Frontal cortex (tissue), 4 donors: ENCODE measurements around the gene KIF15. TPM values are rescaled to one million over a fixed set of nuclear protein-coding genes. Genes with fewer than 3 reads are reported as not detected.

ENCODE experiments used
- DNase-seq, 2 donors: peaks; one replicate each; pipeline ENCODE4 v3.0.0; 2012; ENCODE audit warnings: low spot score in 2 of 2
- FAIRE-seq: peaks from 2 replicates; lab custom pipeline; 2012; peaks lifted over from hg19 to GRCh38; lab: Jason Lieb, UNC
- total RNA-seq: library from RNA; depleted of rRNA; stranded (reverse); fragments of >200 nt; gene quantifications from one replicate; pipeline ENCODE4 v1.2.3, GENCODE V29; 2014
- donor health status: control.
- donor health status: control.
- donor health status: control.

Gene KIF15
- total RNA-seq, 1 donor from 2014 or later: 6.9 TPM

DNA sequence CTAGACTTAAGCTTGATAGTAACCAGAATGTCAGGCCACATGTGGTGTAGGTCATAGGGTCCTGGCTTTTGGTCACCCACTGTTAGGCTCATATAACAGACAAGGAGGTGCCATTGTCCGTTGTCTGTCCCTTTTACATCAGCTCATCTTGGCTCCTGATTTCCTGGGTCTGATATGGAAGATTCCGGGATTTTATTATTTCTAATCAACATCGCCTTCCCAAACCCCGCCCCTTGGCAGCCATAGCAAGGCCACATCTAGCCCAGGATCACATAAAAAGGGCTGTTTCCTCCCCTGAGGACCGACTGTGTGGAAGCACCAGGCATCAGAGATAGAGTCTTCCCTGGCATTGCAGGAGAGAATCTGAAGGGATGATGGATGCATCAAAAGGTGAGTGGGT lies 112.7 kb downstream of the KIF15 start, which contains the start of gene TGM4:
Gene TGM4 (plus strand): TSS at position 301 of the 400 bp plus-strand sequence. CDS start 71 bp downstream, at position 372.
- FAIRE-seq: no peak

DNA sequence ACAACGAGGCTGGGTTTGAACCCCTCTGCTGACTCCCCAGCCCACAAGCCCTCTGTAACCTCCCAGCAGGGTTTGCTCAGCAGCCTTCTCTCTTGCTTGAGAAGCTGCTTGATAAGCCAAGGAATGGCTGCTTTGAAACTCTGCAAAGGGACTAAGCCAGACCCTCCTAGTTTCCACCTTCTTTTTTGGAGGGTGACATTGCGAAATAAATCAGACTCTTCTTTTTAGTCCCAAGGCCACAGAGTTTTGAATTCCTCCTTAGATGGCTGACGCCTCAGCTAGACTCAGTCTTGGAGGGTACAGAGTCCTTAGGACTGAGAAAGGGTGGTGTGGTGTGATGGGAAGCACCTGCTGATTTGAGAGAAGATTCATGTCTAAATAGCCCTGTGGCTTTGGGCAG lies 114.0 kb downstream of the KIF15 start:
- no peak for DNase-seq
- FAIRE-seq: no peak

More for the DNA sequence above, 112.7 kb downstream of the KIF15 start, which contains the start of gene TGM4:
- no peak for DNase-seq

- DNase-seq (no peak), FAIRE-seq (no peak)
These were observed 115.7 kb downstream of the KIF15 start for GRCh38 chr3:44877333-44877732.

DNA sequence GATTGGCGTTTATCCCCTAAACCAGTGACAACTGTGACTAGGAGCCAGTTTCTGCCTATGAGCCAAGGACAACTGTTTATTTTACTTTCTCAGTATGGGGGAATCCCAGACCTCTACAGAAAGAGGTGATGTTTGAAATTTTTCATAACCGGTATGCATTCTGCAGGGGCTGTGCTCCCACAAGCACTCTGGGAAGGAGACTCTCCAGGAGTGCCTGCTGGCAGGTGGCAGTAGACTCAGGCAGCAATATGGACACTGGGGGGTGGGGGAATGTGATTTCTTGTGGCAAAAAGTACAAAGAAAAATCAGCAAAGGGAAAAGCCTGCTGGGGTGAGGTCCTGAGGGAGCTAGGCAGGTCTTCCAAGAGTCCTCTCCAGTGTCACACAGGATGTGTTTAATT lies 118.7 kb downstream of the KIF15 start:
- no peak for DNase-seq
- FAIRE-seq: no peak

- DNase-seq: no peak
- no peak for FAIRE-seq
These were observed 121.8 kb downstream of the KIF15 start for GRCh38 chr3:44883213-44883955.

DNA sequence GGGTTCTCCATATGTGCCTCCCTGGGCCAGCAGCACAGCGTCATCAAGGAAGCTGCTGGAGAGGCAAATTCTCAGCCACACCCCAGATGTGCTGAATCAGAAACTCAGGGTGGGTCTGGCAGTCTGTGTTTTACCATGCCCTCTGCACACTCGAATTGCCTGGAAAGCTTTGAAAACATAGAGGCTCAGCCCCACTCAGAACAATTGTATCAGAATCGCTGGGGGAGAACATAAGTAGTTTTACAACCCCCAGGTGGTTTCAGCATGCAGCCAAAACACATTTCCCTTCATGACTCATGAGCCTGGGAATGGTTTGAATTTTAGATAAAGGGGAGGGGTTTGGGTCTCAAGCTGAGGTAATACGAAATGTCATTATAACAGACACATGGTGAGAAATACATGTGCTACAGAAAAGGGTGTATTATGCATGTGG lies 122.4 kb downstream of the KIF15 start:
- DNase-seq (no peak), FAIRE-seq (no peak)

- DNase-seq (no peak), FAIRE-seq (no peak)
These were observed 124.0 kb downstream of the KIF15 start for GRCh38 chr3:44885618-44886017.

DNA sequence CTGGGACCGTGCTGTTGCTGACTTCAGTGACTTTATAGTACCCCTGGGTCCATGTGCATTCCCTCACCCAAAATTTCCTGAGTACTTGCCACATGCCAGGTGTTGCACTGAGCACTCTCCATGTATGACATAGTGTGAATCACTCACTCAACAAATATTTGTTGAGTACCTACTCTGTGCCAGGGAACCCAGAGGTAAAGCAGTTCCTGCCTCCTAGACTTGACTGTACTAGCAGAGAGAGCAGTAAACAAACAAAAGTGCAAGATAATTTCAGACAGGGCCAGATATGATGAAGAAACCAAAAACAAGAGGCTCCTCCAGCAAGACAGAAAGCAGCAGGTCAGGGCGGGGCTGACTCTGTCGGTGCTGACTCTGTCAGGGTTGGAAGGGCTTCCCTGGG lies 125.0 kb downstream of the KIF15 start:
- DNase-seq (no peak), FAIRE-seq (no peak)

DNA sequence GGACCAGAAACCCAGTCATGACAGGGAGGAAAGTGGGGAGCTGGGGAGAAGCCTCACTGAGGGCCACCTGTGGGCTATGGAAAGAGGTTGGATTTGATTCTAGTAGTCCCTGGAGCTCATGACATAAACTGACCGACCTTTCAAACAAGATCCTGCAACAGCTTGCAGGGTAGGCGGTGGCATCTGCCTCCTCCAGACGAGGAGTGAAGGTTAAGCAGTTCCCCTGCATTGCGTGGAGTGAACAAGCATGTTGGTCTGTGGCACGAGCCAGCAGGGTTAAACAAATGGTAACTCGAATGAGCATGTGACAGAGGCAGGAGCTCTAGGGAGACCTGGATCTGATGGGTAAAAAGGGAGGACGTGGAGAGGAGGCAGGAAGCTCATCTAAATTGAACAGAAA lies 125.5 kb downstream of the KIF15 start:
- no peak for DNase-seq
- no peak for FAIRE-seq

- no peak for FAIRE-seq
- DNase-seq: no peak
These were observed 128.7 kb downstream of the KIF15 start for GRCh38 chr3:44890258-44890657.

DNA sequence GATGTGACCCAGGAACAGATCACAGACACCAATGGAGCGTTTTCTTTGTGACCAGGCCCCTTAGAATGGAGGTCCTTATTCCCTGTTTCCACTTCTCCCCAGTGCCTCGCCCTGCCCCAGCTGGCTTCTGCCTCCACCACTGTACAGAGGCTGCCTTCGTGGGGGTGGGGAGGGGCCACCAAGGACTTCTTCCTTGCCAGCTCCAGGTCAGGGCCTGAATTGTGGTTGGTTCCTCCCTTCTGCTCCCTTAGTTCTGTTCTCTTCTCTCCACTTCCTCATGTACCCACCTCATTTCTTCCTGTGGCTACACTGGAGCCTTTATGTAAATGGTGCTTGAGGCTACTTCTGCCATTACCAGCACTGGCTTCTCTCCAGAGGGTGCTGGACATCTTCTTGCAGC lies 129.3 kb downstream of the KIF15 start:
- DNase-seq (no peak), FAIRE-seq (no peak)

GRCh38 chr3:44892689-44893088 lies 131.1 kb downstream of the KIF15 start:
- DNase-seq (no peak), FAIRE-seq (no peak)

GRCh38 chr3:44893097-44893496 lies 131.5 kb downstream of the KIF15 start:
- FAIRE-seq: no peak
- DNase-seq: no peak

- DNase-seq: no peak
- FAIRE-seq: no peak
These were observed 132.9 kb downstream of the KIF15 start for GRCh38 chr3:44894485-44894884.

DNA sequence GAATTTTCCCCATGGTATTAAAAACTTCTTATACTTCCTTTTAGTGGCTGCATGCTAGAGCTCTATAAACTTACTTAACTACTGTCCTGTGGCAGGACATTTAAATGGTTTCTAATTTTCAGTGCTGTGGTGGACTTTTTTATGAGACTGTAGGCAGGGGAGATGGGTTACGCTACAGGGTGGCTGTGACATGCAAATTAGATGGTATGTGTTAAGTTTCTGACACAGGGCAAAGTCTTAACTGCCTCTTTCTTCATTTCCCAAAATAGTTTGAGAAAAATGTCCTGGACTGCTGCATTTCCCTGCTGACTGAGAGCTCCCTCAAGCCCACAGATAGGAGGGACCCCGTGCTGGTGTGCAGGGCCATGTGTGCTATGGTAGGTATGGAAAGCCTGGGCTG lies 134.8 kb downstream of the KIF15 start:
- DNase-seq (no peak), FAIRE-seq (no peak)

GRCh38 chr3:44899683-44900367 lies 138.2 kb downstream of the KIF15 start:
- DNase-seq: no peak
- no peak for FAIRE-seq

DNA sequence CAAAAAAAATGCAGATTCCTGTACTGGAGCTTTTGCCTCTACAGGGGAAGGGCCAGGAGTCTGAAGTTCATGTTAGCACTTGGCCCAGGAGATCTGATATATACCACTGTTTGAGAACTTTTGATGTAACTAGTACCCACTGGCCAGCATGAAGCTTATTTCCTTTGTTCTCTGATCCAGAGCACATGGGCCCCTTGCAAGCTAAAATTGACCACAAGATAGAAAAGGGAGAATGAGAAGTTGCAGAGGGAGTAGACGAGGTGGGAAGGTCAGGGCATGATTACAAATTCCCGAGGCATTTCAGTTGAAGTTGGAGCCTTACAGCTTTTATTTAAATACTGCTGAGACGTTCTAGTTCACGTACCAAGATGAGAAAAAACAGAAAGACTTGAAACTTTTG lies 141.0 kb downstream of the KIF15 start:
- DNase-seq (no peak), FAIRE-seq (no peak)
